ENCODE results near the gene FCSK. TPM values are rescaled to one million over a fixed set of nuclear protein-coding genes. Genes with fewer than 3 reads are reported as not detected.

Gene FCSK
- total RNA-seq, 1 donor from 2014 or later: 20.6 TPM

DNA sequence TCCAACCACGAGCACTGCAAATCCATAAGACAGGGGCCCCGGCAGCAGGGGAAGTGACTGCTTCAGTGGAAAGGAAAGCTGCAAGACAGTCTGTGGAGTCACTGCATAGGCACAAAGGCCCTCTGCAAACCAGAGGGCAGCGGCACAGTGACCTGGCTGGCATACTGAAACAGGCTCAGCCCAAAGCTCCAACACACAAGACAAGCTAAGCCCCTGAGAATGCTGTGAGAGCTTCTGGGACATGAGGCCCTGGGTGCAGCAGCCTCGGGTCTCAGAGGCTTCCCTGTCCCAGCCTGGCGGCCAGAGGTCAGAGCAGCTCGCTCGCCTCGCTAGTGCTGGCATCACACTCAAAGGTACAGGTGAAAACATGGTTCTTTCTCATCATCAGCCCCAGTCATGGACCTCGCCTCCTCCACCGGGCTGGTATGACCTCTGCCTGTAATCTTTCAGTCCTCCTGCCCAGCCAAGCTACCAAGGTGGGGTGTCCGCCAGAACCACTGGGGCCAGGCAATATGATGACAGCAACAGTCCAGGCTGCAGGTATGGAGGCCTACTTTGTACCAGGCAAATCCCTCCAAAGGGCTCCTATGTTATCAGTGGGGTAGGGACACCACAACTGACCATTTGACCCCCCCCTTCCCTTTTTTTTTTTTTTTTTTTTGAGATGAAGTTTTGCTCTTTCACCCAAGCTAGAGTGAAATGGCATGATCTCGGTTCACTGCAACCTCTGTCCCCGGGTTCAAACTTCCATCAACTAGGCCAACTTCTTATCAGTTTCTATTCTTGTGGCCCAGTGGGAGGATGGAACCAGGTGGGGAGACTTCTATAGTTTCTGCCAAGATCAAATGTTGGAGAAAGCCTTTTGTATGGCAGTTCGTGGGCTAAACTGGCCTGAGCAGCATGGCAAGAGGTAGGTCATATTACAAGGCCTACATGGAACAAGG lies 34.7 kb upstream of the FCSK start:
- no peak overlapping the region for H3K27ac ChIP-seq

GRCh38 chr16:70421014-70421413 lies 33.4 kb upstream of the FCSK start:
- H3K9me3 ChIP-seq: no peaks in the 10 kb centered on the region
- no peak for DNase-seq (ENCODE audit: extremely low spot score in 2 of 2)
- H3K27me3 ChIP-seq: no peaks in the 10 kb centered on the region
- H3K4me3 ChIP-seq: no peak overlapping the region
- no peaks in the 10 kb centered on the region for H3K36me3 ChIP-seq
- H3K27ac ChIP-seq: no peak overlapping the region
- H3K4me1 ChIP-seq: peaks cover 31% of the 10 kb centered on the region
- intact Hi-C loops (cut with DNase I): no loop called here
- TF ChIP-seq CTCF (IDR thresholded peaks at IDR 0.05): no peak
- no peak for TF ChIP-seq POLR2A (IDR thresholded peaks at IDR 0.05)
- no peak for TF ChIP-seq POLR2AphosphoS5 (IDR thresholded peaks at IDR 0.05; ENCODE audit: insufficient read depth in 1 of 2, low read depth in 1 of 2)

More for the DNA sequence above, 34.7 kb upstream of the FCSK start:
- DNase-seq (ENCODE audit: extremely low spot score in 2 of 2): no peak
- Histone ChIP-seq H3K36me3 (no peaks in the 10 kb centered on the region), H3K27me3 (no peaks in the 10 kb centered on the region), H3K9me3 (no peaks in the 10 kb centered on the region), H3K4me1 (peaks cover 31% of the 10 kb centered on the region), H3K4me3 (no peak overlapping the region)
- no peak for TF ChIP-seq POLR2AphosphoS5 (IDR thresholded peaks at IDR 0.05; ENCODE audit: insufficient read depth in 1 of 2, low read depth in 1 of 2)
- no peak for TF ChIP-seq CTCF (IDR thresholded peaks at IDR 0.05)
- no peak for TF ChIP-seq POLR2A (IDR thresholded peaks at IDR 0.05)
- intact Hi-C loops (cut with DNase I): loop anchor here (5.0 kb wide), 1 partner anchor 53 kb away; no protein-coding TSS in a partner anchor

- Histone ChIP-seq H3K27ac (no peak overlapping the region), H3K4me1 (peaks cover 31% of the 10 kb centered on the region), H3K36me3 (no peaks in the 10 kb centered on the region), H3K27me3 (no peaks in the 10 kb centered on the region), H3K9me3 (no peaks in the 10 kb centered on the region), H3K4me3 (no peak overlapping the region)
- no peak for DNase-seq (ENCODE audit: extremely low spot score in 2 of 2)
- TF ChIP-seq CTCF (IDR thresholded peaks at IDR 0.05) (no peak), POLR2A (IDR thresholded peaks at IDR 0.05) (no peak), POLR2AphosphoS5 (IDR thresholded peaks at IDR 0.05; ENCODE audit: insufficient read depth in 1 of 2, low read depth in 1 of 2) (no peak)
- intact Hi-C loops (cut with DNase I): no loop called here
These were observed 32.7 kb upstream of the FCSK start for GRCh38 chr16:70421473-70422311.

DNA sequence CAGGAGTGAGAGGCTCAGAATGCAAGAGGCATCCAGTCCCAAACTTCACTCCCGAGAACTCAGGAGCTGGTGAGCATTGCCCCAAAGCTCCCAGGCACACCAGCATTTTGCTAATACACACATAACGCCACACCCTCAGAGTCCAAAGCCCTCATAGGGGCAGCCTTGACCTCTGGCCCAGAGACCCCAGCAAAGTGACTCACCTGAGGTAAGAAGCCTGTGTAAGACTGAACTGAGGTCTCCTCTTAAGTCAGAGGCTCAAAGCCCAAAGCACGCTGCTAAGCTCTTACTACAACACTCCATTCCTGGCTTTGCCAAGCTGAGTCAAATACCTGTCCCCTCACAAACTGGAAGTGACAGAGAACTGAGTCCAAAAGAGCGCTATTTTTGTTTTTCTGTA lies 31.9 kb upstream of the FCSK start:
- H3K27me3 ChIP-seq: no peaks in the 10 kb centered on the region
- TF ChIP-seq POLR2AphosphoS5 (IDR thresholded peaks at IDR 0.05; ENCODE audit: insufficient read depth in 1 of 2, low read depth in 1 of 2) (no peak), POLR2A (IDR thresholded peaks at IDR 0.05) (no peak), CTCF (IDR thresholded peaks at IDR 0.05) (no peak)
- intact Hi-C loops (cut with DNase I): no loop called here
- peaks cover 34% of the 10 kb centered on the region for H3K4me1 ChIP-seq
- no peaks in the 10 kb centered on the region for H3K36me3 ChIP-seq
- H3K27ac ChIP-seq: no peak overlapping the region
- no peak overlapping the region for H3K4me3 ChIP-seq
- no peak for DNase-seq (ENCODE audit: extremely low spot score in 2 of 2)
- H3K9me3 ChIP-seq: no peaks in the 10 kb centered on the region

Measured in vagina (tissue), 2 donors.